GM19193 (cell line): ENCODE results near the gene RBM23.

Source experiments
- POLR2A ChIP-seq: IDR thresholded peaks from 4 replicates; pipeline ENCODE4 v1.6.1; 2011; ENCODE audit not compliant: insufficient read depth, insufficient read length; ENCODE audit errors: extremely low read depth

RBM23 gene

DNA sequence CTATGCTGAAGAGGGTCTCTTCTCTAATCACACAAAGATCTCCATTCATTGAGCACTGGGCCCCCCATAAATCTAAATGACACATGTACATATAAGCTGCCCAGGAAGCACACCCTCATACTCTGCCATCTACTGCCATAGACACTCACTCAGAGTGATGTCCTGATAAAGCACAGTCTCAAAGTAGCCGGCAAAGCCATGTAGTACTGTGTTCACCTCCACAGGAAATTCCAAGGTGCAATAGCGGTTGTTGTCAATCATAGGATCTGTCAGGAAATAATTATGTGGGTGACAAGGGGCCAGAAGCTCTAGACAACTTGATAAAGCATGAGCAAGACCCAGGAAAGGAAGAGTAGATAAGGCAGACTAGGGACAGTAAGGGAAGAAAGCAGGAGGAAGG is 3.3 kb upstream of the RBM23 start:
- no peak for TF ChIP-seq POLR2A

DNA sequence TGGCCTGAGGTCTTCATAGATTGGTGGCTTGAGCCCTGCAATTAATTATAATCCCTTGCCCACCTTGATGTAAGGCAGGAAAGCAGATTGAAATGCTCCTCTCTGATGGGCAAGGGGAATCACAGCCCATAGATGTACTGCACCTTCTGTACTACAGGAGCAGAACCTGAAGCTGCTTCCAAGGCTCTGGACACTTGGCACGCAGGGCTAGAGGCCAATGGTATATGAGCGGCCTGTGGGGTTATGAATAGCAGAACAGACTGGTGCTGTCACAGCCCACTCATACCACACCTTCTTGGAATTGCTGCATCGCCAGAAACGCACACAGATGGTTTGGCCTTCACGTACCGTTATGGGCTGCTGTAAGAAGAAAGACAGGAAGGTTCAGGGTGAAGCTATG is 1.7 kb upstream of the RBM23 start:
- no peak for TF ChIP-seq POLR2A

DNA sequence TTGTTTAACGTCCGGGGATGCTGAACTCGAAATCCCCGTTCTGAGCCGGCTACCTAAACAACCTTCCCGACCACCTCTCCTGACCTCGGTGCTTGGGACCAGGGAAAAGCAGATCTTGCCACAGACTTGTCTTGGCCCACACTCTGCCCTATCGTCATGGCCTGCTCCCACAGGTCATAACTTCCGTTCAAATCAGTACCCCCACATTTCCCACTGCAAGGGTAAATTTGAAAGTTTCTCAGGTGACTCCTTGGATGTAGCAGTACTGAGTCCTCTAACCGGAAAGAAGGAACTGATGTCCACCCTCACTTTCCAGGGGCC is 612 bp upstream of the RBM23 start:
- TF ChIP-seq POLR2A = no peak

DNA sequence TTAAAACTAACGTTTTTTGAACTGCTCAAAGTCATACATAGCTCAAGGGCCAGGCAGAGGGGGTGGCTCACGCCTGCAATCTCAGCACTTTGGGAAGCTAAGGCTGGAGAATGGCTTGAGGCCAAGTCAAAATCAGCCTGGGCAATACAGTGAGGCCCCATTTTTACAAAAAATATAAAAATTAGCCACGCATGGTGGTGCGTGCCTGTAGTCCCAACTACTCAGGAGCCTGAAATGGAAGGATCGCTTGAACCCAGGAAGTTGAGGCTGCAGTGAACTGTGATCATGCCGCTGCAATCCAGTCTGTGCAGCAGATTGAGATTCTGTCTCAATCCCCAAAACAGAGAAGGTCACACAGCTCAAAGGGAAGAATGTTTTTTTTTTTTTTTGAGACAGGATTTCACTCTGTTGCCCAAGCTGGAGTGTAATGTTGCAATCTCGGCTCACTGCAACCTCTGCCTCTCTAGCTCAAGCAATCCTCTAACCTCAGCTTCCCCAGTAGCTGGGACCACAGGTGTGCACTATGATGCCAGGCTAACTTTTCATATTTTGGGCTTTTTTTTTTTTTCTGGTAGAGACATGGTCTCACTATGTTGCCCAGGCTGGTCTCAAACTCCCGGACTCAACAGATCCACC is 2.9 kb downstream of the RBM23 start:
- TF ChIP-seq POLR2A = no peak

DNA sequence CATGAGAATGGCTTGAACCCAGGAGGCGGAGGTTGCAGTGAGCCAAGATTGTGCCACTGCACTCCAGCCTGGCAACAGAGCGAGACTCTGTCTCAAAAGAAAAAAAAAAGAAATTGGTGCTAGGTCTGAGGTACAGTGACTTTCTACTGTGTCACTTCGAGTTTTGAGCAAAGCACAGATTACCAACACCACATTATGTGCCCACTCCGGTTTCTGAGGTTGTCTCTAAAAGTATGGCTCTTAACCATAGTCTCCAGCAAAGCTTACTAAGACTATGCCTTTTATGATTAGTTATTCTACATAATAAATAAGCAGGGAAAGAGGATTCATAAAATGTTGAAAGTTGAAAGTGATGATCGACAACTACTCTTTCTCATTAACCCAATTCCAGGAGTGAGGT is 8.0 kb downstream of the RBM23 start:
- TF ChIP-seq POLR2A = no peak

DNA sequence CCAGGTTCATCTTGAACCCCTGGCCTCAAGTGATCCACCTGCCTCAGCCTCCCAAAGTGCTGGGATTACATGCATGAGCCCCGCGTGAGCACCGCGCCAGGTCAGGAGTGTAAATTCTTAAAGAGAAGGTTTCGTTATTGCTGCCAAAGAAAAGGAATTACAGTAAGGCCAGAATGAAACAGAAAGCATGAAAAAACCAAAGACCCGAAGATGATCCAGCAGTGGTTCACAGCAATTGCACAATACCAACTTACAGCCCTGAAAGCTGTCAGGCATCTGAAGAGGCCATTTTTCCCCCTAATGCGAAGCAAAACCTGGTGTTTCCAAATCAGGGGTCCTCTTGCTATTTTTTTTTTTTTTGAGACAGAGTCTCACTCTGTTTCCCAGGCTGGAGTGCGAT is 10.3 kb downstream of the RBM23 start:
- TF ChIP-seq POLR2A = no peak

DNA sequence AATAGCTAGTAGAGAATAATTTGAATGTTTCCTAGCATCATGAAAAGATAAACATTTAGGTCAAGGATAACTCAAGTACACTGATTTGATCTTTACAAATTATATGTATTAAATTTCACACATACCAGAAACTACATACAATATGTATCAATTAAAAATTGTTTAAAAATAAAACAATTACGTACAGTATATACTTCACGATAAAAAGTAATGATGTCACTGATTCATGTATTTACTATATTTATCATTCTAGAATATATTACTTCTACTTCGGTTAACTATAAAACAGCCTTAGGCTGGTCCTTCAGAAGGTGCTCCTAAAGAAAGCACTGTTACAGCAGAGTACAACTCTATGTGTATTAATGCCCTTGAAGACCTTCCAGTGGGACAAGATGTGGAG is 11.5 kb downstream of the RBM23 start:
- TF ChIP-seq POLR2A = no peak

DNA sequence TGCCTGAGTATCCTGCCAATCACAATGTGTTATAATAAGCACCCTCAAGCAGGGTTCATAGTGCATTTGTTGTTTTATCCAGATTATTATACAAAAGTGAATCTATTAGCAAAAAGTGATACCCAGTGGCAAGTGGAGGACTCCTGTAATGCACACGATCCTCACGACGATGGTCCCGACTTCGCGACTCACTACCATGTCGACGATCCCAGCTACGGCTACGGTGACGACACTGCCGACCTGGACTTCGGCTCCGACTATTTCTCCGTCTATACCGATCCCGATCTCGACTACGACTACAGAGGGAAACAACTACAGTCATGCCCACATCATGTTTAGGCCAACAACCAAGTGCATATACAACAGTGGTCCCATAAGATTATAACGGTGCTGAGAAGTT is 12.9 kb downstream of the RBM23 start:
- TF ChIP-seq POLR2A = no peak

DNA sequence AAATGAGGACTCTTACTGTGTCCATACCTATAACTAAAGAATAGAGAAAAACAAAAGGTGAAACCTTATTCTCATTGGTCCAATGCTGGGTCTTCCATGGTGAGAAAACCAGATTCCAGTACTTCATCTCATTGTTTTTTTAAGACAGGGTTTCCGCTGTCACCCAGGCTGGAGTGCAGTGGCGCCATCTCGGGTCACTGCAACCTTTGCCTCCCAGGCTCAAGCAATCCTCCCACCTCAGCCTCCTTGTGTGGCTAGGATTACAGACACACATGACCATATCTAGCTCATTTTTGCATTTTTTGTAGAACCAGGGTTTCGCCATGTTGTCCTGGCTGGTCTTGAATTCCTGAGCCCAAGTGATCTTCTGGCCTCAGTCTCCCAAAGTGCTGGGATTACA is 13.3 kb downstream of the RBM23 start:
- no peak for TF ChIP-seq POLR2A

DNA sequence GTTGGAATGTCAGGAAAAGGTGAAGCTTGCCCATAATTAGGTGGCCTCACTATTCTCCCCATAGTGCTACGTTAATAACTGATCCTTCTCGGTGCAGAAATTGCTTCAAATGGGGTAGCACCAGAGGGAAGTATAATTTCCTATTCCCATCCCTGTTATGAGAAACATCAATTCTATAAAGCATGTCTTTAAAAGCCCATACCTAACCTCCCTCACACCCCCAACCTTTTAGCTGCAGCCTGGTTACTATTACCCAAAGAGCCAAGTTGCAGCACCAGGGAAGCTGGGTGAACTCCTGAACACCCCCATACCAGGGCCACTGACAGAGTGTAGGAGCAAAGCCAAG is 15.2 kb downstream of the RBM23 start:
- no peak for TF ChIP-seq POLR2A

DNA sequence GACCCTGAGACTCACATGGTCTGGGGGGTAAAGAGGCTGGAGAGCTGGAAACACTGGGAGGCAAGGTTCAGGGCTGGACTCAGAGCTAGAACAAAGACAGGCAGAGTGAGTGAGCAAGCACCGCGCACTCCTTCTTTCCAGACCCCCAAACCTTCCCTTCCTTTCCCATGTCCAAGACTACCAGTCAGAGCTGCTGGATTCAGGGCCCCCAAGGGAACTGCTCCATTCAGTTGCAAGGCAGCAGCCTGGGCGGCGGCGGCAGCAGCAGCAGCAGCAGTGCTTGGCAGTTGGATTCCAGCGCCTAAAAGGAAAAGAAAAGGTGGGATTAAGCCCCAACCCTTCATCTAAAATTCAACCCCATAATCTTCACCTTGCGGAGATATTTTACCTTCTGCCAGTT is 17.1 kb downstream of the RBM23 start:
- no peak for TF ChIP-seq POLR2A

DNA sequence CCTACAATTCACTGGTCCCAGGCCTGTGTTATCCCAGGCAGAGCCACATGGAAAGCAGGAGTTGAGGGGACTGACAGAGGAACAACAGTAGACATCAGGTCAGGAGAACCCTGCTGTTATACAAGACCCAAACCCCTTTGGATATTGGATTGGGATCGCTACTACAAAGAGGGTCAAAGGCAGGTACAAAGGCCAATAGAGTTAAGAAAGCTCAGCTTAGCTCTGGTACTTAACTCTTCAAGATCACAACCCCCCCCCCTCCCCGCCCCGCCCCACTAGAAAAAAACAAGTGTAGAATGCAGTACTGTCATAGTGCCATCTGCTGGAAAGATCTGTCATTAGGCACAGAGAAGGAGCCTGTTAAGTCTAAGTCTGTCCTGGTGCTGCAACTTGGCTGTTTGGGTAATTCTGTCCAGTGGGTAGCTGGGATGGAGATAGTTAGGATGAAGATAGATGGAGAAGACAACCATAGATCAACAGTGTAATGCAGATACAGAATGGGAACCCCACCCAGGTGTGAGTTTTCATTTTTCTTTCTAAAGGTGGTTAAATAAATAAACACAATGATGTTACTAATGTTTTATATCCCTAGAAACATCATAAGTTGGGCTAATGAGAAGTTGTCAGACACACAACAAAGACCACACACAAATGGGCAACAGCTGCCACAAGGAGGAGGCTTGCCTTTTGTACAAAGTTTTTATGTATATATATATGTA is 18.7 kb downstream of the RBM23 start:
- TF ChIP-seq POLR2A = no peak

DNA sequence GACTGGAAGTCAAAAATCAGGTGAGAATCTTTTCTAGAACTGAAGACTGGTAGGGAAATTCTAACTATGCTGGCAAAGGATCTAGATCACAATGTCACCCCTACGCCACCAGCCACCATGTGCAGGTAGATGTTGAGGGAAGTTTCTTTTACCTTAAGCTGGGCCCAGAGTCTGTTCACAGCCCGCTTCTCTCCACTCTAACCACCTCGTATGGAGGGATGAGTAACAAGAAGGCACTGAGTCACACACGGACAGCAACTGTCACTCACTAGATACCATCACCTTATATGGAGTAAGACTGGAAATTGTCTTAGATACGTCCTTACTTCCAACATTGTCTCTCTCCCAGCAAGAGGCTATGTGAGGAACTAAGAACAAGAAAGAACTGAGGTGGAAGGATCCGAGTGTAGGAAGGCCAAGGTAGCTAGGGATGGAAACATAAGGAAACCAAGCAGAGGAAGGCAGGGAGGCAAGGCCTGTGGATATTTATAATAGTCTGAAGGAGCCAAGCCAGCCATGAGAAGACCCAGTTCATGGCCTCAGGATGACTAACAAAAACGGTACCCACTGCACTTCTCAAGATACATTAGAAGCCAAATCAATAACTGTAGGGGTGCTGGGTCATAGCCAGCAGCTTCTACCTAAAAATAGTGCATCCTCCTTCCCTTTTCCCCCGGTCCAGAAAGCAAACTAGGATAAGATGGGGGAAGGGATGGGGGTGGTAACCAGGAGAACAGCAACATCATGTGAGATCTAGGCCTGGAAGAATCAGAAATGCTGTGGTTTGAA is 20.5 kb downstream of the RBM23 start:
- TF ChIP-seq POLR2A = no peak

DNA sequence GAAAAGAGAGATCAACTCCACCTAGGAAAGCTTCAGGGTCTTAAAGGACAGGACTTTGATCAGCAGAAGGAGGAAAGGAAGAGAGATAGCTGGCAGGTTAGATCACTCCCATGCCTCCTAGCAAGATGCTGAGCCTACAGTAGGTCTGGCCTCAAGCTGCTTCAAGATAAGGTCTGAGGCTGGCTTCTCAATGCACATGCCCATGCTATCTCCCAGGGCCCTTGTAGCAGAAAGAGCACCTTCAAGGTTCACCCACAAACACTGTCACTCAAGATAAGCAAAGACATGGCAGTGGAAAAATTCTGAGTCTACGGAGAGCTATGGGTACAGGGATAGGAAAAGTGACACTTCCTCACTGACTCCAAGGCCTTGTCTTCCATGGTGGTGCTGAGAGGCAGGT is 21.6 kb downstream of the RBM23 start:
- TF ChIP-seq POLR2A = no peak

DNA sequence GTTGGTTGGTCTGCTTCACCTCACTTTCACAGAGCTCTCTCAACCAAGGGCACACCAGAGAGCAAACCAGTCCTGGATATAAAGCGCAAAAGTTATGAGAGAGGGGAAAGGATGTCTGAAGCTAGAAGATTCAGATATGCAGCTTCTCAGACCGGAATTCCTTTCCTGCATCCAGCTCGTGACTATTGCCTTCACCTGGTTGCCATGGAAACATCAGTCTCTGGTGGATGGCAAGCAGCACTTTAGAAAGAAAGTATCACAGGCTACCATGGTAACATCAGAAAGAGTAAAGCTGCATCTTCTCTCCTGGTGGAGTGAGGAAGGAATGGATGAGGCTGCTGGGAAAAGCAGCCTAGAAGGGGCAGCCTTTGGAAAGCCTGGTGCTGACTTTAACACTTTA is 22.2 kb downstream of the RBM23 start:
- TF ChIP-seq POLR2A = no peak

DNA sequence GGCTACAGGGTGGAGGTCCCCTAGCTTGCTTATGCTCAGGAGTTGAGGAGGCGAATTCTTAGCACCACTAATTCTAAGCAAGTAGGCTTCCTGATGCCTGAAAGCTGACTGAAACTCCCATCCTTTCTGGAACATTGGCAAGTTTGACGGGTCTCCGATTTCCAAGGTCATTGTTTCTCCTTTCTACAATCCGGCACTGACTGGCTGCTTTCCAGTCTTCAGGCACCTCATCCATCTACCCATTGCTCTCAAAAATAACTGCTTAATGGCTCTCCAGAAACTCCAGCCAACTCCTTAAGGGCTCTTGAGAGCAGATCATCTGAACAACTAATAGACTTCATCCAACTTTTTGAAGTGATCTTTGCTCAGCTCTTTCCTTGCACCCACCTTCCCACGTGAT is 22.6 kb downstream of the RBM23 start:
- TF ChIP-seq POLR2A = no peak
